IPS-18c (cell line): Measurements from ENCODE around the gene FAM216B.
"Not testable (repeated sequence)": the region's sequence is repeated elsewhere in the genome, so short reads cannot be mapped to it uniquely, and the experiment has no call there.

Experiments
- H3K4me3 ChIP-seq: 2 replicates; pipeline ENCODE4 v1.7.0; 2013; ENCODE audit warnings: low read depth, mild to moderate bottlenecking, low read length, moderate library complexity; ENCODE audit not compliant: insufficient read depth
- H3K9me3 ChIP-seq: one replicate; pipeline ENCODE4 v1.6.1; 2013; ENCODE audit warnings: mild to moderate bottlenecking, low read length, moderate library complexity; ENCODE audit not compliant: control insufficient read depth, insufficient read depth

The FAM216B gene

GRCh38 chr13:42762917-42763316 lies 18.5 kb upstream of the FAM216B start:
- Histone ChIP-seq H3K4me3 (no peak overlapping the region), H3K9me3 (no peaks in the 10 kb centered on the region)

- no peak overlapping the region for H3K4me3 ChIP-seq
- H3K9me3 ChIP-seq: no peaks in the 10 kb centered on the region
These were observed 15.4 kb upstream of the FAM216B start for GRCh38 chr13:42766016-42766415.

GRCh38 chr13:42769650-42770049 lies 11.7 kb upstream of the FAM216B start:
- H3K4me3 ChIP-seq: no peak overlapping the region
- H3K9me3 ChIP-seq: no peaks in the 10 kb centered on the region

GRCh38 chr13:42776558-42776957 lies 4.8 kb upstream of the FAM216B start:
- H3K4me3 ChIP-seq, H3K9me3 ChIP-seq: not testable (repeated sequence)

- Histone ChIP-seq H3K9me3 (no peaks in the 10 kb centered on the region), H3K4me3 (no peak overlapping the region)
These were observed 3.9 kb upstream of the FAM216B start for GRCh38 chr13:42777467-42777866.

- H3K9me3 ChIP-seq: no peaks in the 10 kb centered on the region
- no peak overlapping the region for H3K4me3 ChIP-seq
These were observed 1.3 kb upstream of the FAM216B start for GRCh38 chr13:42780044-42780443.

GRCh38 chr13:42786715-42787114 lies 5.3 kb downstream of the FAM216B start:
- Histone ChIP-seq H3K9me3 (no peaks in the 10 kb centered on the region), H3K4me3 (no peak overlapping the region)

GRCh38 chr13:42788601-42789000 lies 7.2 kb downstream of the FAM216B start:
- H3K4me3 ChIP-seq: no peak overlapping the region
- no peaks in the 10 kb centered on the region for H3K9me3 ChIP-seq

GRCh38 chr13:42792154-42792553 lies 10.8 kb downstream of the FAM216B start:
- Histone ChIP-seq H3K9me3 (no peaks in the 10 kb centered on the region), H3K4me3 (no peak overlapping the region)

- no peaks in the 10 kb centered on the region for H3K9me3 ChIP-seq
- H3K4me3 ChIP-seq: no peak overlapping the region
These were observed 13.3 kb downstream of the FAM216B start for GRCh38 chr13:42794577-42795275.

- no peak overlapping the region for H3K4me3 ChIP-seq
These were observed 14.3 kb downstream of the FAM216B start for GRCh38 chr13:42795666-42796065.

GRCh38 chr13:42796747-42797356 lies 15.5 kb downstream of the FAM216B start:
- Histone ChIP-seq H3K9me3 (no peaks in the 10 kb centered on the region), H3K4me3 (no peak overlapping the region)

More at GRCh38 chr13:42795666-42796065, 14.3 kb downstream of the FAM216B start:
- H3K9me3 ChIP-seq: no peaks in the 10 kb centered on the region

GRCh38 chr13:42798118-42798517 lies 16.7 kb downstream of the FAM216B start:
- Histone ChIP-seq H3K9me3 (no peaks in the 10 kb centered on the region), H3K4me3 (no peak overlapping the region)

GRCh38 chr13:42800109-42800643 lies 18.8 kb downstream of the FAM216B start:
- H3K9me3 ChIP-seq: no peaks in the 10 kb centered on the region

GRCh38 chr13:42803563-42804204 lies 22.3 kb downstream of the FAM216B start:
- no peak overlapping the region for H3K4me3 ChIP-seq
- H3K9me3 ChIP-seq: no peaks in the 10 kb centered on the region

More at GRCh38 chr13:42800109-42800643, 18.8 kb downstream of the FAM216B start:
- no peak overlapping the region for H3K4me3 ChIP-seq

- Histone ChIP-seq H3K4me3 (no peak overlapping the region), H3K9me3 (no peaks in the 10 kb centered on the region)
These were observed 23.0 kb downstream of the FAM216B start for GRCh38 chr13:42804244-42804874.

- Histone ChIP-seq H3K4me3 (no peak overlapping the region), H3K9me3 (no peaks in the 10 kb centered on the region)
These were observed 25.9 kb downstream of the FAM216B start for GRCh38 chr13:42807241-42807640.

GRCh38 chr13:42807866-42808265 lies 26.5 kb downstream of the FAM216B start:
- Histone ChIP-seq H3K4me3 (no peak overlapping the region), H3K9me3 (no peaks in the 10 kb centered on the region)
